Spleen (tissue), 7 donors: ENCODE results near the gene UNC45B.

Experiments used
- CTCF ChIP-seq, 11 experiments: fragments of 200-600 bp in 7 of 11; fragments of 450-650 bp in 4 of 11; sonication (generic) in 4 of 11; IDR thresholded peaks in 8 of 11; conservative IDR thresholded peaks in 3 of 11; 1 replicate in 7 of 11; 2 replicates in 4 of 11; pipeline versions ENCODE4 v1.4.0 to v1.8.0; 2016 to 2021; ENCODE audit warnings: antibody characterized with exemption in 11 of 11, inconsistent platforms in 4 of 11, mild to moderate bottlenecking in 1 of 11
- POLR2A ChIP-seq, 3 donors: fragments of 450-650 bp; IDR thresholded peaks; one replicate each; pipeline ENCODE4 v1.5.1; 2017; ENCODE audit warnings: antibody characterized with exemption in 3 of 3, mild to moderate bottlenecking in 1 of 3
- POLR2AphosphoS5 ChIP-seq, 3 donors: sonication (generic); formaldehyde crosslinking; IDR thresholded peaks; one replicate each; pipeline ENCODE4 v1.5.1; 2017; ENCODE audit warnings: antibody characterized with exemption in 3 of 3
- donor health status: DM: no; HTN: no; CAD: no; lungs with moderate emphysema.
- donor health status: DM: no; HTN: no; CAD: no.
- donor health status: DM: no; HTN: no; CAD: no.

- TF ChIP-seq CTCF (IDR thresholded peaks at IDR 0.05 in 8 of 11, conservative IDR thresholded peaks at IDR 0.05 in 3 of 11) = peak; percentile 77 to 97 (median 94)
- no peak for TF ChIP-seq POLR2A (IDR thresholded peaks at IDR 0.05)
- TF ChIP-seq POLR2AphosphoS5 (IDR thresholded peaks at IDR 0.05) = peak; percentile 80 to 90 (median 82)
These were observed 5.7 kb upstream of the UNC45B start, which contains the start of gene NLE1 for GRCh38 chr17:35141681-35142466.
